SK-N-SH (cell line): ENCODE measurements around the gene APOE. TPM values are rescaled to one million over a fixed set of nuclear protein-coding genes. Genes with fewer than 3 reads are reported as not detected.
"Not testable (repeated sequence)": the region's sequence is repeated elsewhere in the genome, so short reads cannot be mapped to it uniquely, and the experiment has no call there.

Experiments used
- CTCF ChIA-PET: fragments of 300-600, 350-600 bp; formaldehyde crosslinking; extraction: SDS; loops from one replicate; lab custom pipeline; 2021; lab: Yijun Ruan, JAX
- POLR2A ChIA-PET: fragments of 350-600 bp; sonication (Branson Sonifier 250); formaldehyde crosslinking; extraction: SDS; loops from one replicate; lab custom pipeline; 2020; ENCODE audit warnings: antibody characterized with exemption, inconsistent platforms; lab: Yijun Ruan, JAX
- DNase-seq: peaks from one replicate; pipeline ENCODE4 v3.0.0; 2012
- H2AFZ ChIP-seq: fragments of 200-600 bp; sonication (generic); 2 replicates; pipeline ENCODE4 v1.8.1; 2016; ENCODE audit warnings: antibody characterized with exemption, mild to moderate bottlenecking, low read depth
- H3F3A ChIP-seq: fragments of 200-600 bp; sonication (generic); replicated peaks from 2 replicates; pipeline ENCODE3; 2016; ENCODE audit warnings: antibody characterized with exemption, mild to moderate bottlenecking; ENCODE audit not compliant: insufficient read depth
- H3K27ac ChIP-seq, 2 experiments: fragments of 200-500 bp in 1 of 2; fragments of 200-600 bp in 1 of 2; sonication (Bioruptor generic) in 1 of 2; sonication (generic), shearing (Covaris generic) in 1 of 2; 2 replicates each; pipeline versions ENCODE4 v1.5.1 to v1.6.1; 2014 to 2016; ENCODE audit warnings: low read depth in 2 of 2, inconsistent platforms in 1 of 2, low read length in 1 of 2, mild to moderate bottlenecking in 1 of 2, mixed read lengths in 1 of 2
- H3K27me3 ChIP-seq: fragments of 200-600 bp; sonication (generic), shearing (Covaris generic); 2 replicates; pipeline ENCODE4 v1.6.1; 2016; ENCODE audit warnings: mixed run types; ENCODE audit not compliant: insufficient read depth
- H3K36me3 ChIP-seq, 2 experiments: fragments of 200-500 bp in 1 of 2; fragments of 200-600 bp in 1 of 2; sonication (Bioruptor generic) in 1 of 2; sonication (generic) in 1 of 2; replicated peaks in 1 of 2; 2 replicates each; pipeline versions ENCODE3 to v1.5.1; 2014 to 2016; ENCODE audit warnings: low read length in 1 of 2, mild to moderate bottlenecking in 1 of 2; ENCODE audit not compliant: insufficient read depth in 2 of 2, control insufficient read depth in 1 of 2
- H3K4me1 ChIP-seq, 2 experiments: fragments of 200-500 bp in 1 of 2; fragments of 200-600 bp in 1 of 2; sonication (Bioruptor generic) in 1 of 2; sonication (generic), shearing (Covaris generic) in 1 of 2; 2 replicates each; pipeline versions ENCODE4 v1.5.1 to v1.6.1; 2014 to 2016; ENCODE audit warnings: low read depth in 1 of 2, low read length in 1 of 2, mixed run types in 1 of 2; ENCODE audit not compliant: insufficient read depth in 2 of 2, control insufficient read depth in 1 of 2
- H3K4me2 ChIP-seq: fragments of 200-600 bp; sonication (generic), shearing (Covaris generic); 2 replicates; pipeline ENCODE4 v1.6.1; 2017; ENCODE audit warnings: mixed run types
- H3K4me3 ChIP-seq, 2 experiments: fragments of 200-500 bp in 1 of 2; fragments of 200-600 bp in 1 of 2; sonication (Bioruptor generic) in 1 of 2; sonication (generic), shearing (Covaris generic) in 1 of 2; 2 replicates each; pipeline versions ENCODE4 v1.5.1 to v1.8.1; 2014 to 2016; ENCODE audit warnings: low read depth in 2 of 2, inconsistent platforms in 1 of 2, low read length in 1 of 2, mild to moderate bottlenecking in 1 of 2, mixed read lengths in 1 of 2, moderate library complexity in 1 of 2
- H3K79me2 ChIP-seq: fragments of 200-600 bp; sonication (generic); 2 replicates; pipeline ENCODE4 v1.8.1; 2017; ENCODE audit warnings: mild to moderate bottlenecking; ENCODE audit not compliant: insufficient read depth
- H3K9ac ChIP-seq: fragments of 200-600 bp; sonication (generic); 2 replicates; pipeline ENCODE4 v1.6.1; 2017; ENCODE audit warnings: mixed run types
- H3K9me2 ChIP-seq: fragments of 200-600 bp; sonication (generic); 2 replicates; pipeline ENCODE4 v1.6.1; 2017; ENCODE audit warnings: mixed run types
- H3K9me3 ChIP-seq: fragments of 200-600 bp; sonication (generic); 2 replicates; pipeline ENCODE4 v1.6.1; 2017; ENCODE audit warnings: mixed run types, mild to moderate bottlenecking, moderate library complexity
- H4K20me1 ChIP-seq: fragments of 200-600 bp; sonication (generic); 2 replicates; pipeline ENCODE4 v1.6.1; 2017; ENCODE audit warnings: mild to moderate bottlenecking, mixed run types; ENCODE audit not compliant: insufficient read depth
- JUND ChIP-seq: IDR thresholded peaks from 2 replicates; pipeline ENCODE4 v1.4.0; 2012
- MEF2A ChIP-seq: IDR thresholded peaks from 2 replicates; pipeline ENCODE4 v1.4.0; 2012; ENCODE audit warnings: low read depth, borderline replicate concordance
- NRF1 ChIP-seq: IDR thresholded peaks from 2 replicates; pipeline ENCODE4 v1.6.1; 2012; ENCODE audit warnings: low read depth, mild to moderate bottlenecking, low read length
- RFX5 ChIP-seq: IDR thresholded peaks from 2 replicates; pipeline ENCODE4 v1.6.1; 2012; ENCODE audit warnings: mild to moderate bottlenecking, improper control_type of control experiment, low read length
- WGBS: methylation state at CpG from one replicate; pipeline ENCODE4 v1.1.6; 2017; ENCODE audit warnings: low lambda C conversion rate; 5-methylcytosine and 5-hydroxymethylcytosine counted together
- polyA plus RNA-seq, 3 experiments: library from polyadenylated mRNA; depleted of rRNA; stranded (reverse); fragments of >200 nt; gene quantifications; 2 replicates each; pipeline ENCODE4 v1.2.3, GENCODE V29; 2012

The APOE gene
- polyA plus RNA-seq, 1 of the 3 experiments (the other 2 are of a cell fraction): 56.0 TPM

- POLR2A ChIA-PET, H3K36me3 ChIP-seq: not testable (repeated sequence)
Observed at GRCh38 chr19:44913512-44914432, 8.2 kb downstream of the APOE start.

GRCh38 chr19:44914433-44915206 lies 9.0 kb downstream of the APOE start, which contains the start of gene APOC1:
TSS of gene APOC1 (plus strand) at chr19:44914608. CDS start at chr19:44914892, 284 bp downstream.
- CTCF ChIA-PET: interaction anchor here (0.6 to 1.7 kb wide), 7 partner anchors 10 to 1661 kb away, joined by 3 to 5 read pairs (median 3); no protein-coding TSS in a partner anchor
- DNase-seq: peak; percentile 93

More at GRCh38 chr19:44913512-44914432, 8.2 kb downstream of the APOE start:
- H3K4me1 ChIP-seq, H3K27ac ChIP-seq, H3K9me3 ChIP-seq, H3K9ac ChIP-seq, DNase-seq, H2AFZ ChIP-seq, H3K4me2 ChIP-seq, H4K20me1 ChIP-seq, H3K27me3 ChIP-seq, H3K79me2 ChIP-seq, H3F3A ChIP-seq, H3K9me2 ChIP-seq, H3K4me3 ChIP-seq: not testable (repeated sequence)
- CTCF ChIA-PET: interaction anchor here (1.3 to 2.3 kb wide), 2 partner anchors 10 kb away, joined by 5 to 12 read pairs; no protein-coding TSS in a partner anchor
- 81% methylated on average over 23 of the region's 23 CpGs for WGBS

DNA sequence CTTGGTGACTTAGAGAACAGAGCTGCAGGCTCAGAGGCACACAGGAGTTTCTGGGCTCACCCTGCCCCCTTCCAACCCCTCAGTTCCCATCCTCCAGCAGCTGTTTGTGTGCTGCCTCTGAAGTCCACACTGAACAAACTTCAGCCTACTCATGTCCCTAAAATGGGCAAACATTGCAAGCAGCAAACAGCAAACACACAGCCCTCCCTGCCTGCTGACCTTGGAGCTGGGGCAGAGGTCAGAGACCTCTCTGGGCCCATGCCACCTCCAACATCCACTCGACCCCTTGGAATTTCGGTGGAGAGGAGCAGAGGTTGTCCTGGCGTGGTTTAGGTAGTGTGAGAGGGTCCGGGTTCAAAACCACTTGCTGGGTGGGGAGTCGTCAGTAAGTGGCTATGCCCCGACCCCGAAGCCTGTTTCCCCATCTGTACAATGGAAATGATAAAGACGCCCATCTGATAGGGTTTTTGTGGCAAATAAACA lies 18.7 kb downstream of the APOE start:
- no peaks in the 10 kb centered on the region for H3K36me3 ChIP-seq
- no peak overlapping the region for H2AFZ ChIP-seq
- H3K4me3 ChIP-seq: no peak overlapping the region
- H3K27ac ChIP-seq: no peak overlapping the region
- no peaks in the 10 kb centered on the region; a peak in 1 of 4 replicates for H3K4me1 ChIP-seq
- TF ChIP-seq JUND (no peak), MEF2A (no peak)
- H3F3A ChIP-seq: no peaks in the 10 kb centered on the region
- H3K9me2 ChIP-seq: no peaks in the 10 kb centered on the region
- WGBS: 76% methylated on average over 8 of the region's 8 CpGs
- H3K79me2 ChIP-seq: no peaks in the 10 kb centered on the region
- ChIA-PET CTCF (interaction anchor here (1.7 to 3.2 kb wide), 2 partner anchors 21 to 28 kb away, joined by 6 to 14 read pairs; no protein-coding TSS in a partner anchor), POLR2A (no interaction called here)
- H3K9ac ChIP-seq: no peak overlapping the region
- DNase-seq: no peak
- no peaks in the 10 kb centered on the region for H4K20me1 ChIP-seq
- H3K27me3 ChIP-seq: no peaks in the 10 kb centered on the region
- no peak overlapping the region for H3K4me2 ChIP-seq
- H3K9me3 ChIP-seq: no peaks in the 10 kb centered on the region

More at GRCh38 chr19:44914433-44915206, 9.0 kb downstream of the APOE start, which contains the start of gene APOC1:
- H3K27ac ChIP-seq: peak within 1 kb of the TSS in 1 of 2 experiments; percentile 36; a peak in 1 of 4 replicates
- peak within 1 kb of the TSS; percentile 95 for H2AFZ ChIP-seq
- peak within 1 kb of the TSS; percentile 69 for H3K4me2 ChIP-seq
- H3K27me3 ChIP-seq, H3K4me1 ChIP-seq, H3K9me3 ChIP-seq, H3K36me3 ChIP-seq, H3K9me2 ChIP-seq, H3K79me2 ChIP-seq, H4K20me1 ChIP-seq, H3F3A ChIP-seq: not testable (repeated sequence)
- H3K4me3 ChIP-seq: peak within 1 kb of the TSS; percentile 48 to 67
- POLR2A ChIA-PET: interaction anchor here (0.9 to 1.4 kb wide), 2 partner anchors 9 to 40 kb away, joined by 3 to 9 read pairs; partner anchors contain the start of genes APOE and CLPTM1
- 18% methylated on average over 24 of the region's 28 CpGs for WGBS
- peak within 1 kb of the TSS; percentile 52 for H3K9ac ChIP-seq
- TF ChIP-seq RFX5: peak; percentile 98
- peak; percentile 55; the same call in 1 of the 2 replicates for TF ChIP-seq NRF1
